Fibroblast of lung (primary cell): ENCODE results near the gene MLF2. TPM values are rescaled to one million over a fixed set of nuclear protein-coding genes. Genes with fewer than 3 reads are reported as not detected.

ENCODE experiments used
- DNase-seq, 2 donors: peaks; one replicate each; pipeline versions ENCODE4 v3.0.0 to v3.0.0-alpha.2; 2010; ENCODE audit warnings: low read depth in 2 of 2
- H2AFZ ChIP-seq: 2 replicates; pipeline ENCODE4 v1.5.1; 2012; ENCODE audit warnings: low read length, control low read depth, inconsistent platforms
- H3K27ac ChIP-seq: 2 replicates; pipeline ENCODE4 v1.5.1; 2011; ENCODE audit warnings: low read length, control low read depth; ENCODE audit not compliant: insufficient read depth
- H3K27me3 ChIP-seq: 2 replicates; pipeline ENCODE4 v1.5.1; 2011; ENCODE audit warnings: mild to moderate bottlenecking, low read length; ENCODE audit not compliant: control insufficient read depth, insufficient read depth
- H3K36me3 ChIP-seq: 2 replicates; pipeline ENCODE4 v1.5.1; 2011; ENCODE audit warnings: low read length; ENCODE audit not compliant: control insufficient read depth, insufficient read depth
- H3K4me1 ChIP-seq: 2 replicates; pipeline ENCODE4 v1.5.1; 2011; ENCODE audit warnings: low read length; ENCODE audit not compliant: control insufficient read depth, insufficient read depth; ENCODE audit errors: extremely low read depth
- H3K4me2 ChIP-seq: 2 replicates; pipeline ENCODE4 v1.5.1; 2011; ENCODE audit warnings: low read length, control low read depth; ENCODE audit not compliant: insufficient read depth; ENCODE audit errors: extremely low read depth
- H3K4me3 ChIP-seq, 4 experiments: fragments of 200-600 bp in 1 of 4; sonication (generic) in 1 of 4; replicated peaks in 1 of 4; 2 replicates each; pipeline ENCODE4 v1.5.1; 2011 to 2016; ENCODE audit warnings: low read length in 4 of 4, low read depth in 3 of 4, mild to moderate bottlenecking in 3 of 4, control low read depth in 2 of 4, inconsistent platforms in 1 of 4, mixed read lengths in 1 of 4; ENCODE audit not compliant: insufficient read depth in 1 of 4; ENCODE audit errors: control extremely low read depth in 1 of 4
- H3K79me2 ChIP-seq: 2 replicates; pipeline ENCODE4 v1.5.1; 2012; ENCODE audit warnings: mild to moderate bottlenecking, low read length, inconsistent platforms; ENCODE audit not compliant: control insufficient read depth, insufficient read depth
- H3K9ac ChIP-seq: 2 replicates; pipeline ENCODE4 v1.5.1; 2011; ENCODE audit warnings: mild to moderate bottlenecking, low read length, control low read depth; ENCODE audit not compliant: insufficient read depth
- H3K9me3 ChIP-seq: 2 replicates; pipeline ENCODE4 v1.5.1; 2012; ENCODE audit warnings: low read depth, low read length; ENCODE audit not compliant: control insufficient read depth, insufficient read depth
- H4K20me1 ChIP-seq: 2 replicates; pipeline ENCODE4 v1.5.1; 2011; ENCODE audit warnings: low read length; ENCODE audit not compliant: control insufficient read depth, insufficient read depth; ENCODE audit errors: extremely low read depth
- CTCF ChIP-seq, 2 donors: IDR thresholded peaks in 1 of 2; conservative IDR thresholded peaks in 1 of 2; 1 replicate in 1 of 2; 2 replicates in 1 of 2; pipeline ENCODE4 v1.5.1; 2011 to 2012; ENCODE audit warnings: low read length in 2 of 2, control low read depth in 1 of 2, inconsistent platforms in 1 of 2, low read depth in 1 of 2, mild to moderate bottlenecking in 1 of 2
- EZH2 ChIP-seq: IDR thresholded peaks from 2 replicates; pipeline ENCODE4 v1.5.1; 2012; ENCODE audit warnings: low read length, control low read depth, mild to moderate bottlenecking; ENCODE audit errors: missing control alignments
- polyA plus RNA-seq, 2 donors: library from polyadenylated mRNA; depleted of rRNA in 1 of 2; stranded (reverse) in 1 of 2; unstranded in 1 of 2; fragments of >200 nt; gene quantifications; 2 replicates each; pipeline ENCODE4 v1.2.1, GENCODE V29; 2011 to 2012; ENCODE audit warnings: missing spikeins in 1 of 2
- total RNA-seq: library from RNA; depleted of rRNA; stranded (reverse); fragments of >200 nt; gene quantifications from 2 replicates; pipeline ENCODE4 v1.2.1, GENCODE V29; 2014

MLF2 gene
- total and polyA plus RNA-seq, 2 donors (not counting 1 experiment from before 2014, with no cell fraction given): 106 to 289 TPM

GRCh38 chr12:6724409-6724797 lies 28.5 kb downstream of the MLF2 start:
- TF ChIP-seq EZH2: no peak
- no peak for TF ChIP-seq CTCF (conservative IDR thresholded peaks at IDR 0.05 in 1 of 2, IDR thresholded peaks at IDR 0.05 in 1 of 2; ENCODE audit: low read depth in 1 of 2, low read length in 2 of 2)
- Histone ChIP-seq H3K9me3 (no peaks in the 10 kb centered on the region), H3K4me3 (peak overlapping the region; percentile 40 to 85 (median 62)), H3K9ac (peak overlapping the region; percentile 89), H3K79me2 (peaks cover 7% of the 10 kb centered on the region), H3K4me1 (no peaks in the 10 kb centered on the region), H2AFZ (peak overlapping the region; percentile 70), H3K36me3 (peaks cover 8% of the 10 kb centered on the region), H4K20me1 (no peaks in the 10 kb centered on the region), H3K27ac (peak overlapping the region; percentile 95), H3K27me3 (no peaks in the 10 kb centered on the region), H3K4me2 (peak overlapping the region; percentile 89)
- DNase-seq: peak in 1 of 2 donors; percentile 20

GRCh38 chr12:6723607-6724408 lies 29.1 kb downstream of the MLF2 start, which contains the start of gene COPS7A:
COPS7A (plus strand) TSS chr12:6724046; CDS start chr12:6724657, 611 bp downstream.
- TF ChIP-seq CTCF (conservative IDR thresholded peaks at IDR 0.05 in 1 of 2, IDR thresholded peaks at IDR 0.05 in 1 of 2; ENCODE audit: low read depth in 1 of 2, low read length in 2 of 2) (no peak), EZH2 (no peak)
- Histone ChIP-seq H3K4me3 (peak within 1 kb of the TSS; percentile 40 to 85 (median 62)), H3K4me1 (no peaks in the 10 kb centered on the region)

GRCh38 chr12:6722863-6723262 lies 30.1 kb downstream of the MLF2 start:
- TF ChIP-seq EZH2: no peak
- TF ChIP-seq CTCF (conservative IDR thresholded peaks at IDR 0.05 in 1 of 2, IDR thresholded peaks at IDR 0.05 in 1 of 2; ENCODE audit: low read depth in 1 of 2, low read length in 2 of 2): no peak
- Histone ChIP-seq H3K27ac (no peak overlapping the region), H3K4me3 (no peak overlapping the region)

More at GRCh38 chr12:6723607-6724408, 29.1 kb downstream of the MLF2 start, which contains the start of gene COPS7A:
- Histone ChIP-seq H4K20me1 (no peaks in the 10 kb centered on the region), H2AFZ (peak within 1 kb of the TSS; percentile 93), H3K27me3 (no peaks in the 10 kb centered on the region), H3K4me2 (peak within 1 kb of the TSS; percentile 89), H3K9ac (peak within 1 kb of the TSS; percentile 89), H3K9me3 (no peaks in the 10 kb centered on the region), H3K79me2 (peaks cover 7% of the 10 kb centered on the region), H3K36me3 (peaks cover 5% of the 10 kb centered on the region), H3K27ac (peak within 1 kb of the TSS; percentile 95)
- peak; percentile 99 for DNase-seq

More at GRCh38 chr12:6722863-6723262, 30.1 kb downstream of the MLF2 start:
- no peak overlapping the region for H3K9ac ChIP-seq
- no peaks in the 10 kb centered on the region for H3K4me1 ChIP-seq
- peaks cover 7% of the 10 kb centered on the region for H3K79me2 ChIP-seq
- no peak overlapping the region for H2AFZ ChIP-seq
- DNase-seq: no peak
- H3K4me2 ChIP-seq: no peak overlapping the region
- H3K36me3 ChIP-seq: peaks cover 3% of the 10 kb centered on the region
- no peaks in the 10 kb centered on the region for H3K27me3 ChIP-seq
- no peaks in the 10 kb centered on the region for H4K20me1 ChIP-seq
- H3K9me3 ChIP-seq: no peaks in the 10 kb centered on the region
